Progenitor cell of endocrine pancreas (in vitro differentiated cells): ENCODE results near the gene PRDM11. TPM values are rescaled to one million over a fixed set of nuclear protein-coding genes. Genes with fewer than 3 reads are reported as not detected.

ENCODE experiments used
- DNase-seq: peaks from one replicate; pipeline ENCODE4 v3.0.0; 2021; ENCODE audit warnings: low spot score; ENCODE audit not compliant: unreplicated experiment
- H3K27ac Mint-ChIP-seq: 2 replicates; pipeline ENCODE4 v1.8.0; 2021; ENCODE audit warnings: mild to moderate bottlenecking, moderate library complexity, mixed read lengths
- H3K27me3 Mint-ChIP-seq: 2 replicates; pipeline ENCODE4 v1.8.0; 2021; ENCODE audit warnings: mixed read lengths
- H3K36me3 Mint-ChIP-seq: 2 replicates; pipeline ENCODE4 v1.8.0; 2022; ENCODE audit warnings: mixed read lengths; ENCODE audit not compliant: insufficient read depth
- H3K4me1 Mint-ChIP-seq: 2 replicates; pipeline ENCODE4 v1.8.0; 2021; ENCODE audit warnings: low read depth, mixed read lengths
- H3K4me3 Mint-ChIP-seq: 2 replicates; pipeline ENCODE4 v1.8.0; 2021; ENCODE audit warnings: low read depth, mild to moderate bottlenecking, moderate library complexity, mixed read lengths
- H3K9me3 Mint-ChIP-seq: 2 replicates; pipeline ENCODE4 v1.8.0; 2021; ENCODE audit warnings: low read depth, mixed read lengths
- CTCF ChIP-seq: fragments of 200-600 bp; sonication (generic); IDR thresholded peaks from one replicate; pipeline ENCODE4 v1.5.0; 2021; ENCODE audit warnings: antibody characterized with exemption, mild to moderate bottlenecking; ENCODE audit not compliant: unreplicated experiment
- total RNA-seq: library from RNA; stranded (reverse); gene quantifications from 2 replicates; pipeline ENCODE4 v1.2.1, GENCODE V29; 2021

The PRDM11 gene
- total RNA-seq, 1 donor from 2014 or later = 27.1 TPM

- H3K36me3 Mint-ChIP-seq = no peaks in the 10 kb centered on the region
These were observed 5.0 kb downstream of the PRDM11 start for GRCh38 chr11:45151362-45151982.

GRCh38 chr11:45152740-45153595 lies 6.5 kb downstream of the PRDM11 start:
- H3K4me1 Mint-ChIP-seq = peaks cover 18% of the 10 kb centered on the region
- TF ChIP-seq CTCF = no peak
- no peaks in the 10 kb centered on the region for H3K9me3 Mint-ChIP-seq
- H3K27me3 Mint-ChIP-seq = no peaks in the 10 kb centered on the region
- no peaks in the 10 kb centered on the region for H3K36me3 Mint-ChIP-seq
- DNase-seq = no peak
- no peak overlapping the region for H3K27ac Mint-ChIP-seq
- H3K4me3 Mint-ChIP-seq = no peak overlapping the region

More at GRCh38 chr11:45151362-45151982, 5.0 kb downstream of the PRDM11 start:
- no peak for DNase-seq
- Mint-ChIP-seq H3K4me1 (peaks cover 15% of the 10 kb centered on the region), H3K27me3 (no peaks in the 10 kb centered on the region), H3K27ac (no peak overlapping the region), H3K9me3 (no peaks in the 10 kb centered on the region), H3K4me3 (no peak overlapping the region)
- TF ChIP-seq CTCF = no peak

- Mint-ChIP-seq H3K9me3 (no peaks in the 10 kb centered on the region), H3K27me3 (no peaks in the 10 kb centered on the region), H3K27ac (no peak overlapping the region), H3K36me3 (no peaks in the 10 kb centered on the region), H3K4me3 (no peak overlapping the region), H3K4me1 (peaks cover 14% of the 10 kb centered on the region)
- DNase-seq = no peak
- TF ChIP-seq CTCF = no peak
These were observed 7.8 kb downstream of the PRDM11 start for GRCh38 chr11:45154276-45154675.

- no peak for TF ChIP-seq CTCF
- Mint-ChIP-seq H3K36me3 (no peaks in the 10 kb centered on the region), H3K9me3 (no peaks in the 10 kb centered on the region), H3K27ac (no peak overlapping the region), H3K4me3 (no peak overlapping the region), H3K4me1 (peaks cover 14% of the 10 kb centered on the region), H3K27me3 (no peaks in the 10 kb centered on the region)
- no peak for DNase-seq
These were observed 8.7 kb downstream of the PRDM11 start for GRCh38 chr11:45155058-45155551.

- DNase-seq = no peak
- TF ChIP-seq CTCF = no peak
- no peak overlapping the region for H3K27ac Mint-ChIP-seq
- H3K4me3 Mint-ChIP-seq = no peak overlapping the region
- H3K27me3 Mint-ChIP-seq = no peaks in the 10 kb centered on the region
- peaks cover 14% of the 10 kb centered on the region for H3K4me1 Mint-ChIP-seq
- no peaks in the 10 kb centered on the region for H3K36me3 Mint-ChIP-seq
- H3K9me3 Mint-ChIP-seq = no peaks in the 10 kb centered on the region
These were observed 9.3 kb downstream of the PRDM11 start for GRCh38 chr11:45155627-45156180.
